ENCODE data around the gene SMPD1.

Gene SMPD1

DNA sequence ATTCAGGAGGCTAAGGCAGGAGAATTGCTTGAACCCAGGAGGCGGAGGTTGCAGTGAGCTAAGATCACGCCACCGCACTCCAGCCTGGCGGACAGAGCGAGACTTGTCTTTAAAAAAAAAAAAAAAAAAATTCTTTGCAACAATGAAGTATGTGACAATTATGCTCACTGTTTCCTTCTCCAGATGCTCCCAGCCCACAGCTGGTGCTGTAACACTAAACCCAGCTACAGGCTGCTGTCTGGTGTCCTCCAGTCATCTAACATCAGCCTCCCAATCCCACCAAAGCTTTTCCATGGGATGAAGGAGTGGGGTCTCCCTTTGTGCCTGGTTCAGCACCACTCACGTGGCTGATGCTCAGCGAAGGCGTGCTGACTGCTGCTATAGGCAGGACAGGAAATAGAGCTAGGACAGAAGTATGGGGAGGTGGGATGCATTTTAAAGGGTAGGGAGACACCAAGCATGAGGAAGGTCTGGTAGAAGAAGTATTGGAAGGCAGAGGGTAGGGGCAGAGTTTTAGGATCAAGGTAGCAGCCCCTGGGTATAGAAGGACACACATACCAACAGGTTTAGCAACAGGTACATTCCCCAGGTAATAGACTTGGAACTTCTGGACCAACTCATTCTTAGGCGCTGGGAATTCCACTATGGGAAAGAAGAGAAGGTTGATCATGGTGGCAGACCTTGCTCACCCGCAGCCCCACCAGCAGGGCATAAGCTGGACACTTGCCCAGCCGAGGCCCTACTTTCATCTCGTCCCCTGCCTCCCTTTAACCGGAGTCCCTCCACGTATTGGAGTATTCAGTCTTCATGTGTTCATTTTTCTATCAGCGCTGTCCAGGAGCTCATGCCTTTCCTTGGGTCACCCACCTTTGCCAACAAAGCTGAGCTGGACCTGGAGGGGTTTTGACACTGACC, 10.4 kb downstream of the SMPD1 start:
- no peak for TF ChIP-seq EZH2phosphoT487 (IDR thresholded peaks at IDR 0.05; ENCODE audit: low read length)
- TF ChIP-seq EZH2 (optimal IDR thresholded peaks at IDR 0.05; ENCODE audit: low read depth, low read length): no peak
- TF ChIP-seq, protein P1, sequence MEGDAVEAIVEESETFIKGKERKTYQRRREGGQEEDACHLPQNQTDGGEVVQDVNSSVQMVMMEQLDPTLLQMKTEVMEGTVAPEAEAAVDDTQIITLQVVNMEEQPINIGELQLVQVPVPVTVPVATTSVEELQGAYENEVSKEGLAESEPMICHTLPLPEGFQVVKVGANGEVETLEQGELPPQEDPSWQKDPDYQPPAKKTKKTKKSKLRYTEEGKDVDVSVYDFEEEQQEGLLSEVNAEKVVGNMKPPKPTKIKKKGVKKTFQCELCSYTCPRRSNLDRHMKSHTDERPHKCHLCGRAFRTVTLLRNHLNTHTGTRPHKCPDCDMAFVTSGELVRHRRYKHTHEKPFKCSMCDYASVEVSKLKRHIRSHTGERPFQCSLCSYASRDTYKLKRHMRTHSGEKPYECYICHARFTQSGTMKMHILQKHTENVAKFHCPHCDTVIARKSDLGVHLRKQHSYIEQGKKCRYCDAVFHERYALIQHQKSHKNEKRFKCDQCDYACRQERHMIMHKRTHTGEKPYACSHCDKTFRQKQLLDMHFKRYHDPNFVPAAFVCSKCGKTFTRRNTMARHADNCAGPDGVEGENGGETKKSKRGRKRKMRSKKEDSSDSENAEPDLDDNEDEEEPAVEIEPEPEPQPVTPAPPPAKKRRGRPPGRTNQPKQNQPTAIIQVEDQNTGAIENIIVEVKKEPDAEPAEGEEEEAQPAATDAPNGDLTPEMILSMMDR (IDR thresholded peaks at IDR 0.05; ENCODE audit: low read length): no peak
- Histone ChIP-seq H3K9me2 (replicated peaks; ENCODE audit: insufficient read depth, low read length) (no peaks in the 10 kb centered on the region), H4K20me1 (ENCODE audit: insufficient read depth, low read length) (no peaks in the 10 kb centered on the region), H3K27me3 (replicated peaks; ENCODE audit: insufficient read depth, low read length) (no peaks in the 10 kb centered on the region), H3F3A (ENCODE audit: insufficient read depth, low read length) (no peaks in the 10 kb centered on the region), H3K9ac (ENCODE audit: low read length) (no peak overlapping the region), H3K4me2 (ENCODE audit: low read depth, low read length) (no peak overlapping the region), H3K27ac (ENCODE audit: low read length) (no peak overlapping the region), H3K9me3 (replicated peaks; ENCODE audit: insufficient read depth, low read length) (no peaks in the 10 kb centered on the region), H2AFZ (ENCODE audit: low read length) (no peak overlapping the region), H3K4me1 (ENCODE audit: low read length) (peaks cover 9% of the 10 kb centered on the region), H3K79me2 (ENCODE audit: low read length) (no peaks in the 10 kb centered on the region), H3K4me3 (ENCODE audit: low read length) (no peak overlapping the region), H3K36me3 (replicated peaks; ENCODE audit: insufficient read depth, low read length) (no peaks in the 10 kb centered on the region)
- DNase-seq: no peak

- Histone ChIP-seq H3K36me3 (replicated peaks; ENCODE audit: insufficient read depth, low read length) (no peaks in the 10 kb centered on the region), H3K9me2 (replicated peaks; ENCODE audit: insufficient read depth, low read length) (no peaks in the 10 kb centered on the region), H4K20me1 (ENCODE audit: insufficient read depth, low read length) (no peaks in the 10 kb centered on the region), H3K9ac (ENCODE audit: low read length) (no peak overlapping the region), H3K27ac (ENCODE audit: low read length) (no peak overlapping the region), H3K9me3 (replicated peaks; ENCODE audit: insufficient read depth, low read length) (no peaks in the 10 kb centered on the region), H3F3A (ENCODE audit: insufficient read depth, low read length) (no peaks in the 10 kb centered on the region), H2AFZ (ENCODE audit: low read length) (no peak overlapping the region), H3K4me2 (ENCODE audit: low read depth, low read length) (no peak overlapping the region), H3K27me3 (replicated peaks; ENCODE audit: insufficient read depth, low read length) (no peaks in the 10 kb centered on the region), H3K4me3 (ENCODE audit: low read length) (no peak overlapping the region), H3K4me1 (ENCODE audit: low read length) (peaks cover 9% of the 10 kb centered on the region), H3K79me2 (ENCODE audit: low read length) (no peaks in the 10 kb centered on the region)
- no peak for DNase-seq
- TF ChIP-seq EZH2phosphoT487 (IDR thresholded peaks at IDR 0.05; ENCODE audit: low read length): no peak
Observed at GRCh38 chr11:6401464-6401863, 11.2 kb downstream of the SMPD1 start.

DNA sequence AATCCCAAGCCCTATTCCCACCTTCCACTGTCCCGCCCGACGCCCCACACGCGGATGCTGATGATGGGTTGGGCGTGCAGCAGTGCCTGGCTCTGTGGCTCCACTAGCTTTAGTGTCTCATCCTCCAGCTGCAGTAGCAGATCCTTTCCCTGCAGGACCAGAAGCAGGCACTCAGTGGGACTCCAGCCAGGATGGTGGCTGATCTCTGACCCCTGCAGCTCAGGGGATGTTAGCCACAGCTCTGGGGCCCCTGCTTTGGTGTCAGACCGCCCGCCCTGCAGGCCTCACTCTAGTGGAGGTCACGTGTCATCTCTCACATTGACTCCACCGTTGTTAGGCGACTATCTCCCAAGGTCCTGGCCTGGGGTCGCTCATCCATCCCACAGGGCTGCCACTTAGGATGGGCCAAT, 11.8 kb downstream of the SMPD1 start:
- Histone ChIP-seq H3K27ac (ENCODE audit: low read length) (no peak overlapping the region), H3K4me3 (ENCODE audit: low read length) (no peak overlapping the region)

More for the DNA sequence above, 11.8 kb downstream of the SMPD1 start:
- Histone ChIP-seq H3K4me2 (ENCODE audit: low read depth, low read length) (no peak overlapping the region), H3K9me3 (replicated peaks; ENCODE audit: insufficient read depth, low read length) (no peaks in the 10 kb centered on the region), H2AFZ (ENCODE audit: low read length) (no peak overlapping the region), H3K9ac (ENCODE audit: low read length) (no peak overlapping the region), H3K4me1 (ENCODE audit: low read length) (peaks cover 9% of the 10 kb centered on the region), H3K27me3 (replicated peaks; ENCODE audit: insufficient read depth, low read length) (no peaks in the 10 kb centered on the region), H3F3A (ENCODE audit: insufficient read depth, low read length) (no peaks in the 10 kb centered on the region), H3K9me2 (replicated peaks; ENCODE audit: insufficient read depth, low read length) (no peaks in the 10 kb centered on the region), H4K20me1 (ENCODE audit: insufficient read depth, low read length) (no peaks in the 10 kb centered on the region), H3K79me2 (ENCODE audit: low read length) (no peaks in the 10 kb centered on the region), H3K36me3 (replicated peaks; ENCODE audit: insufficient read depth, low read length) (no peaks in the 10 kb centered on the region)
- TF ChIP-seq, protein P1 (IDR thresholded peaks at IDR 0.05; ENCODE audit: low read length): no peak
- TF ChIP-seq EZH2 (optimal IDR thresholded peaks at IDR 0.05; ENCODE audit: low read depth, low read length): no peak
- no peak for TF ChIP-seq EZH2phosphoT487 (IDR thresholded peaks at IDR 0.05; ENCODE audit: low read length)
- DNase-seq: no peak
